IMR-90 (cell line): Measurements from ENCODE around the gene KRT72. TPM values are rescaled to one million over a fixed set of nuclear protein-coding genes. Genes with fewer than 3 reads are reported as not detected.

Source experiments
- ATAC-seq: fragments of 200-7000 bp; cut with Tn5 transposase; 2 replicates; pipeline ENCODE4 v1.9.1; 2020; ENCODE audit warnings: low read depth, mild to moderate bottlenecking, moderate library complexity
- BruUV-seq: library from RNA; stranded (reverse); fragments of 400-500 nt; replicated peaks from 2 replicates; lab custom pipeline; 2021; lab: Mats Ljungman, UMichigan
- CTCF ChIA-PET: fragments of 300-600 bp; formaldehyde crosslinking; extraction: SDS; loops from one replicate; lab custom pipeline; 2021; ENCODE audit warnings: antibody characterized with exemption; lab: Yijun Ruan, JAX
- POLR2A ChIA-PET: fragments of 300-600 bp; sonication (Branson Sonifier 250); formaldehyde crosslinking; loops from one replicate; lab custom pipeline; 2022; ENCODE audit warnings: antibody characterized with exemption; ENCODE audit not compliant: unreplicated experiment; lab: Charles Lee
- DNase-seq: peaks from one replicate; pipeline ENCODE4 v3.0.0; 2013
- H2AFZ ChIP-seq: replicated peaks from 2 replicates; pipeline ENCODE3; 2013; ENCODE audit warnings: low read length, mild to moderate bottlenecking; ENCODE audit not compliant: poor library complexity
- H2AK5ac ChIP-seq: 2 replicates; pipeline ENCODE4 v1.6.1; 2013; ENCODE audit warnings: low read depth, low read length, inconsistent platforms
- H2AK9ac ChIP-seq: replicated peaks from 2 replicates; pipeline ENCODE3; 2013; ENCODE audit warnings: mild to moderate bottlenecking, low read depth, low read length, moderate library complexity; ENCODE audit not compliant: poor library complexity
- H2BK120ac ChIP-seq: 2 replicates; pipeline ENCODE4 v1.6.1; 2013; ENCODE audit warnings: low read depth, low read length, inconsistent platforms
- H2BK15ac ChIP-seq: 3 replicates; pipeline ENCODE4 v1.6.1; 2013; ENCODE audit warnings: low read depth, low read length, inconsistent platforms
- H2BK20ac ChIP-seq: 2 replicates; pipeline ENCODE4 v1.6.1; 2013; ENCODE audit warnings: low read depth, mild to moderate bottlenecking, inconsistent platforms, low read length, moderate library complexity
- H2BK5ac ChIP-seq: 2 replicates; pipeline ENCODE4 v1.6.1; 2013; ENCODE audit warnings: mild to moderate bottlenecking, low read depth, low read length, inconsistent platforms; ENCODE audit not compliant: poor library complexity, severe bottlenecking
- H3K14ac ChIP-seq: replicated peaks from 2 replicates; pipeline ENCODE4 v1.6.1; 2013; ENCODE audit warnings: low read depth, low read length, inconsistent platforms
- H3K18ac ChIP-seq: 2 replicates; pipeline ENCODE4 v1.6.1; 2013; ENCODE audit warnings: low read depth, low read length, control low read depth
- H3K23ac ChIP-seq: 2 replicates; pipeline ENCODE4 v1.6.1; 2013; ENCODE audit warnings: low read depth, low read length, inconsistent platforms
- H3K27ac ChIP-seq: 2 replicates; pipeline ENCODE4 v1.5.1; 2013; ENCODE audit warnings: mild to moderate bottlenecking, control low read depth, low read length; ENCODE audit not compliant: insufficient read depth
- H3K27me3 ChIP-seq: 2 replicates; pipeline ENCODE4 v1.6.1; 2013; ENCODE audit warnings: low read length; ENCODE audit not compliant: control insufficient read depth, insufficient read depth
- H3K36me3 ChIP-seq: 2 replicates; pipeline ENCODE4 v1.6.1; 2013; ENCODE audit warnings: low read length, mixed read lengths; ENCODE audit not compliant: control insufficient read depth, insufficient read depth
- H3K4ac ChIP-seq: 2 replicates; pipeline ENCODE4 v1.6.1; 2013; ENCODE audit warnings: low read depth, low read length, inconsistent platforms
- H3K4me1 ChIP-seq: 2 replicates; pipeline ENCODE4 v1.6.1; 2013; ENCODE audit warnings: low read length, mixed read lengths; ENCODE audit not compliant: control insufficient read depth, insufficient read depth
- H3K4me2 ChIP-seq: 2 replicates; pipeline ENCODE4 v1.6.1; 2013; ENCODE audit warnings: low read depth, mild to moderate bottlenecking, control low read depth, low read length, moderate library complexity
- H3K4me3 ChIP-seq: 2 replicates; pipeline ENCODE4 v1.5.1; 2013; ENCODE audit warnings: low read depth, mild to moderate bottlenecking, control low read depth, low read length, moderate library complexity; ENCODE audit not compliant: insufficient read depth
- H3K56ac ChIP-seq: 2 replicates; pipeline ENCODE4 v1.6.1; 2013; ENCODE audit warnings: low read length, inconsistent platforms; ENCODE audit not compliant: insufficient read depth; ENCODE audit errors: extremely low read depth
- H3K79me1 ChIP-seq, 2 experiments: 2 replicates each; pipeline ENCODE4 v1.6.1; 2013; ENCODE audit warnings: low read length in 2 of 2, inconsistent platforms in 1 of 2, low read depth in 1 of 2
- H3K9ac ChIP-seq: 2 replicates; pipeline ENCODE4 v1.6.1; 2013; ENCODE audit warnings: low read depth, low read length, control low read depth
- H3K9me1 ChIP-seq: 2 replicates; pipeline ENCODE4 v1.6.1; 2013; ENCODE audit warnings: low read length, inconsistent platforms; ENCODE audit not compliant: insufficient read depth
- H3K9me3 ChIP-seq: 2 replicates; pipeline ENCODE4 v1.6.1; 2013; ENCODE audit warnings: low read length; ENCODE audit not compliant: control insufficient read depth, insufficient read depth
- H4K20me1 ChIP-seq: 2 replicates; pipeline ENCODE4 v1.6.1; 2013; ENCODE audit warnings: low read length, inconsistent platforms; ENCODE audit not compliant: insufficient read depth
- H4K5ac ChIP-seq: 2 replicates; pipeline ENCODE4 v1.6.1; 2013; ENCODE audit warnings: mild to moderate bottlenecking, low read depth, low read length, control low read depth
- H4K8ac ChIP-seq, 2 experiments: 2 replicates each; pipeline ENCODE4 v1.6.1; 2013; ENCODE audit warnings: low read depth in 2 of 2, low read length in 2 of 2, control low read depth in 1 of 2, inconsistent platforms in 1 of 2
- H4K91ac ChIP-seq: 2 replicates; pipeline ENCODE4 v1.6.1; 2013; ENCODE audit warnings: low read depth, low read length, inconsistent platforms; ENCODE audit not compliant: insufficient read depth
- MAZ ChIP-seq: IDR thresholded peaks from 2 replicates; pipeline ENCODE4 v1.6.1; 2012; ENCODE audit warnings: low read depth, mild to moderate bottlenecking, low read length, improper control_type of control experiment, moderate library complexity, borderline replicate concordance
- WGBS, 2 experiments: methylation state at CpG; one replicate each; pipeline versions ENCODE4 v1.1.5 to v1.1.7; 2013; ENCODE audit warnings: missing lambda C conversion rate in 2 of 2; ENCODE audit not compliant: insufficient read length in 1 of 2; ENCODE audit errors: extremely low coverage in 2 of 2; 5-methylcytosine and 5-hydroxymethylcytosine counted together
- dilution Hi-C: fragments of 300-500 bp; cut with HindIII; formaldehyde crosslinking; loops from one replicate; pipeline ENCODE4 v1.14.3; 2018; ENCODE audit warnings: low sequenced_read_pairs; ENCODE audit not compliant: unreplicated experiment
- in situ Hi-C: fragments of 300-500 bp; cut with MboI; formaldehyde crosslinking; loops from 3 replicates; pipeline ENCODE4 v1.14.3; 2019; ENCODE audit warnings: low sequenced_read_pairs, inconsistent platforms, mixed read lengths
- intact Hi-C: fragments of 100-400 bp; cut with micrococcal nuclease; formaldehyde crosslinking; loops from 2 replicates; pipeline ENCODE4 v1.10.0; 2022
- polyA plus RNA-seq, 3 experiments: library from polyadenylated mRNA; depleted of rRNA; stranded (reverse); fragments of >200 nt; gene quantifications; 2 replicates each; pipeline ENCODE4 v1.2.3, GENCODE V29; 2012; ENCODE audit warnings: low replicate concordance in 1 of 3
- total RNA-seq: library from RNA; depleted of rRNA; stranded (reverse); fragments of >200 nt; gene quantifications from 2 replicates; pipeline ENCODE4 v1.2.3, GENCODE V29; 2012

The KRT72 gene
- total and polyA plus RNA-seq, 2 of the 4 experiments (the other 2 are of a cell fraction), result not detected

DNA sequence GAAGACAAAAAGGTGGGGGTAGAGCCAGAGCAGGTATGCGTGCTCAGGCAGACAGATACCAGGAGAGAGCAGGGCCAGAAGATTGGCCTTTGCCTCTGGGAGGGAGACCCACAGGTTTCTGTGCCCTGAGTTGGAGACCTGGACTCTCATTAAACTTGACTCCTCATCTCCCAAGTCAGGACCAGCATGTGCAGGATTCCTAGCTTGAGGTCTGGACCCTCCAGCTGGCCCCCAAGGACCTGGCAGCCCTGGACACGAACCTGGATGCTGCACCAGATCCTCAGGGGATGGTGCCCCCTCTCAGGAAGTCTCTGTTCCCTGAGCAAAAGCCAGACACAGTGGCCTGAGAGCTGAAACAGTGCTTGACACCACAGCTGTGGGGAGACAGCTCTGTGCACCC lies 27.6 kb upstream of the KRT72 start:
- no peak for DNase-seq
- Histone ChIP-seq H2BK15ac (no peak overlapping the region), H3K27ac (no peak overlapping the region), H3K27me3 (peaks cover 8% of the 10 kb centered on the region), H2BK120ac (no peak overlapping the region), H2BK5ac (no peak overlapping the region), H4K91ac (no peak overlapping the region), H3K36me3 (no peaks in the 10 kb centered on the region), H2AK9ac (no peak overlapping the region), H3K56ac (no peak overlapping the region), H3K23ac (no peak overlapping the region), H3K4me1 (no peaks in the 10 kb centered on the region), H3K4ac (no peak overlapping the region), H3K18ac (no peak overlapping the region), H3K79me1 (no peaks in the 10 kb centered on the region), H3K4me2 (no peak overlapping the region), H2AK5ac (no peak overlapping the region), H4K20me1 (no peaks in the 10 kb centered on the region; the same call in 1 of the 2 replicates), H2BK20ac (no peak overlapping the region), H3K14ac (no peak overlapping the region), H3K9me3 (no peaks in the 10 kb centered on the region), H3K9me1 (no peaks in the 10 kb centered on the region), H3K4me3 (no peak overlapping the region), H4K8ac (no peak overlapping the region), H3K9ac (no peak overlapping the region), H4K5ac (no peak overlapping the region), H2AFZ (no peak overlapping the region)
- ATAC-seq, result no peak
- CTCF ChIA-PET, result no interaction called here
- TF ChIP-seq MAZ, result no peak
- in situ Hi-C loops, result no loop called here
- dilution Hi-C loops, result no loop called here
- BruUV-seq, result no TSS peak
- intact Hi-C loops, result no loop called here
- POLR2A ChIA-PET, result no interaction called here
- WGBS, 2 experiments, result no CpG with 5 or more reads among the region's 2 CpGs
